GM12878 (cell line): ENCODE measurements around the gene VRTN. TPM values are rescaled to one million over a fixed set of nuclear protein-coding genes. Genes with fewer than 3 reads are reported as not detected.

ENCODE experiments used
- ATAC-seq: fragments of 200-7000 bp; cut with Tn5 transposase; 3 replicates; pipeline ENCODE4 v1.9.1; 2020; ENCODE audit warnings: mild to moderate bottlenecking, moderate library complexity
- BruUV-seq: library from RNA; stranded (reverse); fragments of 400-500 nt; replicated peaks from 2 replicates; lab custom pipeline; 2021; lab: Mats Ljungman, UMichigan
- CTCF ChIA-PET: fragments of 300-600 bp; sonication (Branson Sonifier 250); formaldehyde crosslinking; extraction: SDS; loops from one replicate; lab custom pipeline; 2021; ENCODE audit warnings: inconsistent platforms; lab: Yijun Ruan, JAX
- POLR2A ChIA-PET: fragments of 350-600 bp; formaldehyde crosslinking; extraction: SDS; loops from one replicate; lab custom pipeline; 2021; ENCODE audit warnings: inconsistent platforms; lab: Charles Lee
- RAD21 ChIA-PET: fragments of 300-600 bp; sonication (Branson Sonifier 250); formaldehyde crosslinking; loops from one replicate; lab custom pipeline; 2023; ENCODE audit warnings: antibody characterized with exemption; ENCODE audit not compliant: unreplicated experiment; lab: Charles Lee
- SMC1A ChIA-PET: fragments of 300-600 bp; sonication (Branson Sonifier 250); formaldehyde crosslinking; loops from one replicate; lab custom pipeline; 2023; ENCODE audit not compliant: unreplicated experiment, uncharacterized antibody; lab: Charles Lee
- DNase-seq: peaks from one replicate; pipeline ENCODE4 v3.0.0-alpha.2; 2011; ENCODE audit warnings: low read depth, low spot score
- FAIRE-seq: peaks from 3 replicates; lab custom pipeline; 2011; peaks lifted over from hg19 to GRCh38; lab: Jason Lieb, UNC
- H2AFZ ChIP-seq: 2 replicates; pipeline ENCODE4 v1.6.0; 2011; ENCODE audit warnings: low read depth, low read length, control low read depth; ENCODE audit not compliant: control insufficient read depth
- H3K27ac ChIP-seq: 2 replicates; pipeline ENCODE4 v1.5.1; 2011; ENCODE audit warnings: control low read depth; ENCODE audit not compliant: control insufficient read depth, insufficient read depth
- H3K27me3 ChIP-seq, 2 experiments: replicated peaks in 1 of 2; 2 replicates each; pipeline versions ENCODE4 v1.6.0 to v1.6.1; 2011; ENCODE audit warnings: low read length in 1 of 2; ENCODE audit not compliant: control insufficient read depth in 2 of 2, insufficient read depth in 2 of 2
- H3K36me3 ChIP-seq, 2 experiments: 2 replicates each; pipeline ENCODE4 v1.5.1; 2011; ENCODE audit warnings: low read length in 1 of 2; ENCODE audit not compliant: control insufficient read depth in 2 of 2, insufficient read depth in 2 of 2
- H3K4me1 ChIP-seq: 2 replicates; pipeline ENCODE4 v1.6.1; 2011; ENCODE audit warnings: mild to moderate bottlenecking, low read length, moderate library complexity, mixed read lengths; ENCODE audit not compliant: control insufficient read depth, insufficient read depth
- H3K4me2 ChIP-seq: 2 replicates; pipeline ENCODE4 v1.6.0; 2011; ENCODE audit warnings: control low read depth; ENCODE audit not compliant: control insufficient read depth, insufficient read depth
- H3K4me3 ChIP-seq: fragments of 200-600 bp; sonication (generic); 2 replicates; pipeline ENCODE4 v1.5.1; 2016
- H3K79me2 ChIP-seq: 2 replicates; pipeline ENCODE4 v1.6.0; 2011; ENCODE audit warnings: low read length; ENCODE audit not compliant: control insufficient read depth, insufficient read depth
- H3K9ac ChIP-seq: 2 replicates; pipeline ENCODE4 v1.8.0; 2011; ENCODE audit warnings: low read length, control low read depth, mixed read lengths; ENCODE audit not compliant: control insufficient read depth, insufficient read depth
- H3K9me3 ChIP-seq: replicated peaks from 3 replicates; pipeline ENCODE4 v1.5.1; 2011; ENCODE audit warnings: mild to moderate bottlenecking, low read length; ENCODE audit not compliant: control insufficient read depth, insufficient read depth
- H4K20me1 ChIP-seq: 2 replicates; pipeline ENCODE4 v1.6.0; 2011; ENCODE audit not compliant: control insufficient read depth, insufficient read depth
- RBBP5 ChIP-seq: fragments of 200-600 bp; sonication (generic); conservative IDR thresholded peaks from 2 replicates; pipeline ENCODE4 v1.6.1; 2016
- RUNX3 ChIP-seq: IDR thresholded peaks from 2 replicates; pipeline ENCODE4 v1.6.1; 2012; ENCODE audit warnings: low read length, inconsistent platforms
- SMARCA5 ChIP-seq: fragments of 450-650 bp; IDR thresholded peaks from 2 replicates; pipeline ENCODE4 v1.6.1; 2017; ENCODE audit warnings: mild to moderate bottlenecking
- ZBTB40 ChIP-seq: fragments of 450-650 bp; IDR thresholded peaks from 2 replicates; pipeline ENCODE4 v1.6.1; 2016; ENCODE audit warnings: mild to moderate bottlenecking, moderate library complexity, borderline replicate concordance
- WGBS: methylation state at CpG from one replicate; pipeline ENCODE4 v1.1.6; 2016; ENCODE audit warnings: low lambda C conversion rate; ENCODE audit not compliant: insufficient replicate concordance, insufficient coverage; ENCODE audit errors: missing lambda C conversion rate; 5-methylcytosine and 5-hydroxymethylcytosine counted together
- in situ Hi-C: fragments of 300-500 bp; cut with MboI; formaldehyde crosslinking; loops from 9 replicates; pipeline ENCODE4 v1.14.3; 2018; ENCODE audit warnings: mixed read lengths
- intact Hi-C: fragments of 100-400 bp; cut with micrococcal nuclease; formaldehyde crosslinking; loops from one replicate; pipeline ENCODE4 v1.14.2; 2022; ENCODE audit not compliant: unreplicated experiment
- polyA plus RNA-seq, 11 experiments: library from polyadenylated mRNA; depleted of rRNA in 4 of 11; unstranded in 6 of 11; stranded (reverse) in 5 of 11; fragments of >200 nt; fragmentation: Nextera tagmentation in 4 of 11; fragmentation: Illumina TruSeq in 1 of 11; extraction: Ambion mirVana in 4 of 11; extraction: Trizol in 1 of 11; gene quantifications; 1 replicate in 1 of 11; 2 replicates in 10 of 11; pipeline versions ENCODE4 v1.2.1 to v1.2.3, GENCODE V29; 2011 to 2016; ENCODE audit warnings: inconsistent platforms in 2 of 11, missing spikeins in 2 of 11, low read depth in 1 of 11
- total RNA-seq, 4 experiments: library from RNA; depleted of rRNA in 3 of 4; stranded (reverse); fragments of >200 nt in 3 of 4; fragmentation: Illumina TruSeq in 1 of 4; extraction: Trizol in 1 of 4; gene quantifications; 2 replicates each; pipeline versions ENCODE4 v1.2.1 to v1.2.3, GENCODE V29; 2013 to 2021
- TF ChIP-seq, protein P1 (sequence below): fragments of 150-350 bp; IDR thresholded peaks from 2 replicates; pipeline ENCODE4 v1.6.1; 2014; ENCODE audit warnings: mild to moderate bottlenecking, low read depth, low read length
- TF ChIP-seq, protein P2 (sequence below): fragments of 450-650 bp; IDR thresholded peaks from 2 replicates; pipeline ENCODE4 v1.6.1; 2014; ENCODE audit warnings: mild to moderate bottlenecking

Gene VRTN
- total and polyA plus RNA-seq, 10 of the 15 experiments (the other 5 are each of a cell fraction or from before 2014, with no cell fraction given) = 0.31 TPM; not detected in 9

DNA sequence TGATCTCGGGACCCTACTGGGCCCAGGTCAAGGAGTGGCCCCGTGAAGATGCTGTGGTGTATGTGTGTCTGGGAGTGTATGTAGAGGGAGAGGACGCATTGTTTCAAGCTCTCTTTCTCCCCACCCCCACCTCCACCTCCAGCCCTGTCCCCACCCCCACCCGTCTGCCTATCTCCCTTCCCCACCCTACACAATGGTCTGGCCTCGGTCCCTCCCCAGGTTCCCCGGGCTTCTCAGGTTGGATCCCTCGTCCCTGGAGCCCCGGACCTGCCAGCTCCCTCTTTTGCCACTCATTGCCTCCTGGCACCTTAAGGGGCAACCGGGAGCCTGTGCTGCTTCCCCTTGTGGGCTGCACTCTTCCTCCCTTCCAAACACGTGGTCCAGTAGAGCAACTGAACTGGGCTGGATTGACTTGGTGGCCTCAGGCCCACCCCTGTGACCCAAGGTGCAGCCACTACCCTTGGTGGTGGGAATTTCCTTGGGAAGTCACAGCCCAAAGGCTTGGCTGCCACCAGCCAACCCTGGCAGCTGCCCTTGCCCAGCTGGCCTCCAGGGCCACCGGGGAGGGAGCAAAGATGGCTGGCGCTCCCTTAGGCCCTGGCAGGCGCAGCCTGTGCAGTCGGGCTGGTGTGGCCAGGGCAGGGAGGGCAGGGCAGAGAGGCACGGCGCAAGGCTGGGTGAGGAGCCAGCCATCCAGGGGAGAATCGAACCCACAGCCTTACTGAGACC is 628 bp downstream of the VRTN start:
- ChIA-PET CTCF (no interaction called here), SMC1A (no interaction called here), POLR2A (no interaction called here), RAD21 (no interaction called here)
- no TSS peak for BruUV-seq
- Histone ChIP-seq H3K4me1 (no peaks in the 10 kb centered on the region), H3K4me2 (no peak overlapping the region), H3K9me3 (no peaks in the 10 kb centered on the region), H3K4me3 (no peak overlapping the region), H3K9ac (no peak overlapping the region), H3K79me2 (no peaks in the 10 kb centered on the region), H3K27ac (no peak overlapping the region), H4K20me1 (no peaks in the 10 kb centered on the region), H3K27me3 (peaks cover 0 to 1% of the 10 kb centered on the region in 2 experiments; a peak in 1 of 4 replicates), H2AFZ (no peak overlapping the region), H3K36me3 (no peaks in the 10 kb centered on the region)
- FAIRE-seq (no peak), DNase-seq (no peak), ATAC-seq (no peak)
- TF ChIP-seq RUNX3 (no peak), RBBP5 (no peak), ZBTB40 (no peak), SMARCA5 (no peak)
- TF ChIP-seq, protein P1, sequence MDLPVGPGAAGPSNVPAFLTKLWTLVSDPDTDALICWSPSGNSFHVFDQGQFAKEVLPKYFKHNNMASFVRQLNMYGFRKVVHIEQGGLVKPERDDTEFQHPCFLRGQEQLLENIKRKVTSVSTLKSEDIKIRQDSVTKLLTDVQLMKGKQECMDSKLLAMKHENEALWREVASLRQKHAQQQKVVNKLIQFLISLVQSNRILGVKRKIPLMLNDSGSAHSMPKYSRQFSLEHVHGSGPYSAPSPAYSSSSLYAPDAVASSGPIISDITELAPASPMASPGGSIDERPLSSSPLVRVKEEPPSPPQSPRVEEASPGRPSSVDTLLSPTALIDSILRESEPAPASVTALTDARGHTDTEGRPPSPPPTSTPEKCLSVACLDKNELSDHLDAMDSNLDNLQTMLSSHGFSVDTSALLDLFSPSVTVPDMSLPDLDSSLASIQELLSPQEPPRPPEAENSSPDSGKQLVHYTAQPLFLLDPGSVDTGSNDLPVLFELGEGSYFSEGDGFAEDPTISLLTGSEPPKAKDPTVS = no peak
- TF ChIP-seq, protein P2, sequence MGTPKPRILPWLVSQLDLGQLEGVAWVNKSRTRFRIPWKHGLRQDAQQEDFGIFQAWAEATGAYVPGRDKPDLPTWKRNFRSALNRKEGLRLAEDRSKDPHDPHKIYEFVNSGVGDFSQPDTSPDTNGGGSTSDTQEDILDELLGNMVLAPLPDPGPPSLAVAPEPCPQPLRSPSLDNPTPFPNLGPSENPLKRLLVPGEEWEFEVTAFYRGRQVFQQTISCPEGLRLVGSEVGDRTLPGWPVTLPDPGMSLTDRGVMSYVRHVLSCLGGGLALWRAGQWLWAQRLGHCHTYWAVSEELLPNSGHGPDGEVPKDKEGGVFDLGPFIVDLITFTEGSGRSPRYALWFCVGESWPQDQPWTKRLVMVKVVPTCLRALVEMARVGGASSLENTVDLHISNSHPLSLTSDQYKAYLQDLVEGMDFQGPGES = no peak
- in situ Hi-C loops = no loop called here
- WGBS = 20% methylated on average over 15 of the region's 17 CpGs
- intact Hi-C loops = no loop called here
